ENCODE results near the gene SMIM13. TPM values are rescaled to one million over a fixed set of nuclear protein-coding genes. Genes with fewer than 3 reads are reported as not detected.

The SMIM13 gene
- total and polyA plus RNA-seq, 2 donors (not counting 3 experiments of a cell fraction or from before 2014, with no cell fraction given) = 3.2 to 14.7 TPM

DNA sequence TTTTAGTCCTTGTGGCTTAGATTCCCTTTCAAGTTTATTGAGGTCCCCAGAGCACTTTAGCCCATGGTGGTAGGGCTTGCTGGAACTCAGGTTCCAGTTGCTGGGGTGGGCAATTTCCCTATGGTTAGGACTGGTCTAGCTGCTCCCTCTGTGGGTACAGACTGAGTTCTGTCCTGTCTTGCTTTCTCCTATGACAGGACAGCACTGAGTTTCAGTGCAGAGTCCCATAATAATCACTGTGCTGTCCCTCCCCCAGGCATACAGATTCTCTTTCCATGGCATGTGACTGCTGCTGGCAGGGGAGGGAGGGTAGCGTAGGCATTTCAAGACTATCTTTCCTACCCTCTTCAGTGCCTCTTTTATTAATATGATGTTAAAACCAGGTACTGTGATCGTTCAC lies 35.0 kb downstream of the SMIM13 start:
- no TSS peak for BruUV-seq (replicated peaks)
- dilution Hi-C loops (cut with MboI; ENCODE audit: extremely low pct_ligation_motif_present, low sequenced_read_pairs) (loop anchor here (25.0 kb wide), 1 partner anchor 359 kb away; no protein-coding TSS in a partner anchor), intact Hi-C loops (cut with micrococcal nuclease) (no loop called here)
- FAIRE-seq (no peak), DNase-seq (ENCODE audit: low read depth, low spot score) (no peak)
- ChIA-PET CTCF (no interaction called here), POLR2A (no interaction called here)
- Histone ChIP-seq H3K27ac (ENCODE audit: insufficient read depth, low read depth, low read length) (no peak overlapping the region), H3K9me1 (replicated peaks; ENCODE audit: control insufficient read depth, extremely low read depth, insufficient read depth, low read length) (no peaks in the 10 kb centered on the region), H2AFZ (ENCODE audit: low read depth, low read length) (no peak overlapping the region), H3K36me3 (ENCODE audit: control insufficient read depth in 2 of 2, extremely low read depth in 1 of 2, insufficient read depth in 2 of 2, low read length in 2 of 2) (no peaks in the 10 kb centered on the region), H3K4me2 (ENCODE audit: insufficient read depth, low read length) (no peak overlapping the region), H3K9me3 (replicated peaks; ENCODE audit: control insufficient read depth, insufficient read depth, low read length) (no peaks in the 10 kb centered on the region), H3K27me3 (ENCODE audit: control insufficient read depth in 2 of 2, insufficient read depth in 2 of 2, low read length in 2 of 2) (no peaks in the 10 kb centered on the region), H3K9ac (replicated peaks; ENCODE audit: extremely low read depth, insufficient read depth, low read length) (no peak overlapping the region), H4K20me1 (replicated peaks; ENCODE audit: control insufficient read depth, extremely low read depth, insufficient read depth, low read length) (no peaks in the 10 kb centered on the region), H3K4me1 (ENCODE audit: control insufficient read depth, extremely low read depth, insufficient read depth, low read length) (peaks cover 13% of the 10 kb centered on the region), H3K79me2 (ENCODE audit: control insufficient read depth, insufficient read depth, low read length) (peaks cover 45% of the 10 kb centered on the region), H3K4me3 (replicated peaks in 1 of 3; ENCODE audit: insufficient read depth in 1 of 3, low read depth in 1 of 3, low read length in 3 of 3) (no peak overlapping the region)
- TF ChIP-seq POLR2A (IDR thresholded peaks at IDR 0.05; ENCODE audit: low read depth, low read length) (no peak), JUN (IDR thresholded peaks at IDR 0.05; ENCODE audit: borderline replicate concordance, insufficient read depth, insufficient read length, low read depth) (no peak), EZH2 (IDR thresholded peaks at IDR 0.05; ENCODE audit: borderline replicate concordance, low read depth, low read length, severe bottlenecking) (no peak), FOS (IDR thresholded peaks at IDR 0.05; ENCODE audit: borderline replicate concordance, insufficient read depth, low read length) (no peak), MYC (IDR thresholded peaks at IDR 0.05; ENCODE audit: low read depth, low read length) (no peak)
- TF ChIP-seq, protein P1, sequence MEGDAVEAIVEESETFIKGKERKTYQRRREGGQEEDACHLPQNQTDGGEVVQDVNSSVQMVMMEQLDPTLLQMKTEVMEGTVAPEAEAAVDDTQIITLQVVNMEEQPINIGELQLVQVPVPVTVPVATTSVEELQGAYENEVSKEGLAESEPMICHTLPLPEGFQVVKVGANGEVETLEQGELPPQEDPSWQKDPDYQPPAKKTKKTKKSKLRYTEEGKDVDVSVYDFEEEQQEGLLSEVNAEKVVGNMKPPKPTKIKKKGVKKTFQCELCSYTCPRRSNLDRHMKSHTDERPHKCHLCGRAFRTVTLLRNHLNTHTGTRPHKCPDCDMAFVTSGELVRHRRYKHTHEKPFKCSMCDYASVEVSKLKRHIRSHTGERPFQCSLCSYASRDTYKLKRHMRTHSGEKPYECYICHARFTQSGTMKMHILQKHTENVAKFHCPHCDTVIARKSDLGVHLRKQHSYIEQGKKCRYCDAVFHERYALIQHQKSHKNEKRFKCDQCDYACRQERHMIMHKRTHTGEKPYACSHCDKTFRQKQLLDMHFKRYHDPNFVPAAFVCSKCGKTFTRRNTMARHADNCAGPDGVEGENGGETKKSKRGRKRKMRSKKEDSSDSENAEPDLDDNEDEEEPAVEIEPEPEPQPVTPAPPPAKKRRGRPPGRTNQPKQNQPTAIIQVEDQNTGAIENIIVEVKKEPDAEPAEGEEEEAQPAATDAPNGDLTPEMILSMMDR (IDR thresholded peaks at IDR 0.05; ENCODE audit: extremely low read depth in 1 of 2, insufficient read depth in 1 of 2, low read depth in 1 of 2, low read length in 2 of 2) = no peak
